Nephron progenitor cell (in vitro differentiated cells): ENCODE data around the gene CHIC2.

ENCODE experiments used
- DNase-seq: peaks from one replicate; pipeline ENCODE4 v3.0.0; 2021
- H3K27ac Mint-ChIP-seq: 2 replicates; pipeline ENCODE4 v1.8.0; 2021; ENCODE audit warnings: mild to moderate bottlenecking, moderate library complexity, mixed read lengths
- H3K27me3 Mint-ChIP-seq: 2 replicates; pipeline ENCODE4 v1.8.0; 2021; ENCODE audit warnings: mild to moderate bottlenecking, low read depth, mixed read lengths; ENCODE audit not compliant: poor library complexity
- H3K36me3 Mint-ChIP-seq: 2 replicates; pipeline ENCODE4 v1.8.0; 2021; ENCODE audit warnings: low read depth, mixed read lengths
- H3K4me1 Mint-ChIP-seq: 2 replicates; pipeline ENCODE4 v1.8.0; 2021; ENCODE audit warnings: mixed read lengths
- H3K4me3 Mint-ChIP-seq: 2 replicates; pipeline ENCODE4 v1.8.0; 2021; ENCODE audit warnings: mild to moderate bottlenecking, moderate library complexity, mixed read lengths
- H3K9me3 Mint-ChIP-seq: 2 replicates; pipeline ENCODE4 v1.8.0; 2021; ENCODE audit warnings: mild to moderate bottlenecking, moderate library complexity, mixed read lengths
- TF ChIP-seq, protein P1 (sequence below): fragments of 200-600 bp; sonication (generic); IDR thresholded peaks from 2 replicates; pipeline ENCODE4 v1.5.0; 2021; ENCODE audit warnings: antibody characterized with exemption

The CHIC2 gene

DNA sequence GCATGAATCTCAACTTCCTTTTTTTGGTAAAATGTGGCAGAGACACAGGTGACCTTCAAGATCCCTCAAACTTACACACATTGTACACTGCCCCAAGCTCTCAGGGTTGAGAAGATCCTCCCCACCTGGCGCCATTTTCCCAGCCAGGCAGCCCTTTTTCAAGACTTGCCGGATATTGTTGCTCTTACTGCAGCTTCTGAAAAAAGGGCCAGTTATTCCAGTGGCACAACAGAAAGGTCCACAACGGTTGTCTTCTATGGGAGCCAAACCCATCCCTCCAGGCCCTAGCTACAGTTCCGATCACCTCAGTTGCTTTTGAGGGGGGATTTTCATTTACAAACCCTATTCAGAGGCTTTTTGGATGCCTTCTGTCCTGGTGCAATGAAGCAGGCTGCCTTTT lies 101.1 kb downstream of the CHIC2 start:
- no peaks in the 10 kb centered on the region for H3K36me3 Mint-ChIP-seq
- no peak overlapping the region for H3K4me3 Mint-ChIP-seq
- H3K27ac Mint-ChIP-seq, result no peak overlapping the region
- DNase-seq, result no peak
- peaks cover 7% of the 10 kb centered on the region for H3K27me3 Mint-ChIP-seq
- no peaks in the 10 kb centered on the region for H3K9me3 Mint-ChIP-seq
- H3K4me1 Mint-ChIP-seq, result peaks cover 47% of the 10 kb centered on the region
- TF ChIP-seq, protein P1, sequence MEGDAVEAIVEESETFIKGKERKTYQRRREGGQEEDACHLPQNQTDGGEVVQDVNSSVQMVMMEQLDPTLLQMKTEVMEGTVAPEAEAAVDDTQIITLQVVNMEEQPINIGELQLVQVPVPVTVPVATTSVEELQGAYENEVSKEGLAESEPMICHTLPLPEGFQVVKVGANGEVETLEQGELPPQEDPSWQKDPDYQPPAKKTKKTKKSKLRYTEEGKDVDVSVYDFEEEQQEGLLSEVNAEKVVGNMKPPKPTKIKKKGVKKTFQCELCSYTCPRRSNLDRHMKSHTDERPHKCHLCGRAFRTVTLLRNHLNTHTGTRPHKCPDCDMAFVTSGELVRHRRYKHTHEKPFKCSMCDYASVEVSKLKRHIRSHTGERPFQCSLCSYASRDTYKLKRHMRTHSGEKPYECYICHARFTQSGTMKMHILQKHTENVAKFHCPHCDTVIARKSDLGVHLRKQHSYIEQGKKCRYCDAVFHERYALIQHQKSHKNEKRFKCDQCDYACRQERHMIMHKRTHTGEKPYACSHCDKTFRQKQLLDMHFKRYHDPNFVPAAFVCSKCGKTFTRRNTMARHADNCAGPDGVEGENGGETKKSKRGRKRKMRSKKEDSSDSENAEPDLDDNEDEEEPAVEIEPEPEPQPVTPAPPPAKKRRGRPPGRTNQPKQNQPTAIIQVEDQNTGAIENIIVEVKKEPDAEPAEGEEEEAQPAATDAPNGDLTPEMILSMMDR, result no peak

DNA sequence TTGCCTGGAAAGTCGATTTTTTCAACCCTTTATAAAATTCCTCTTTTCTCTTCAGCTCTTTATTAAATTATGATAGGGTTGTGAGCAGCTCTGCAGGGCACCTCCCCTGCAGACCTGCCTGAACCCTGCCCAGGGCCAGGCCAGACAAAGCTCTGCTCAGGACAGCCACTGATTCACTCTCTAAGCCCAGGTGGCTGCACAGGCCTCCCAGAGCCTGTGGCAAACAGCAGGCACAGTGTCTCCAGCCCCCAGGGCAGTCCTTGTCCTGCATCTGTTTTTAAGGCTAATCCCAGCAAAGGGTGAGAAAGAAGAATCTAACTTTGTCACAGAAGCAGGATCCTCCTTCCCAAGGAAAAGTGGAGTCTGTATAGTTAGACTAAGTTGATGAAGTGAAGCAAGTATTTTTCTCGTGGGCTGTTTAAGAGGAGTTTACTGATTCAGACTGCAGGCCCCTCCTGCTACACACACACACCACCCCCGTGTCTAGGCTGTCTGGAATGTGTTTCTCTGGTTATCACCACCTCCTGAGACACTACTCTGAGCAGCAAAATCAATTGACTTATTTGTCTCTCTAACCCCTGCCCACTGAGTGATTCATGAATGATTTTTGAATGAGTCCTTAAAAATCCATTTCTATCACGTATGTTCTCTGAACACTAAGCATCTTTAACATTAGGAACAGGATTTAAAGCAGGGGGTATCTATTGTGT lies 101.7 kb downstream of the CHIC2 start:
- Mint-ChIP-seq H3K9me3 (no peaks in the 10 kb centered on the region), H3K27ac (peak overlapping the region; percentile 58), H3K4me1 (peaks cover 47% of the 10 kb centered on the region), H3K27me3 (peaks cover 6% of the 10 kb centered on the region), H3K4me3 (no peak overlapping the region), H3K36me3 (no peaks in the 10 kb centered on the region)
- TF ChIP-seq, protein P1, result no peak
- peak; percentile 18 for DNase-seq

DNA sequence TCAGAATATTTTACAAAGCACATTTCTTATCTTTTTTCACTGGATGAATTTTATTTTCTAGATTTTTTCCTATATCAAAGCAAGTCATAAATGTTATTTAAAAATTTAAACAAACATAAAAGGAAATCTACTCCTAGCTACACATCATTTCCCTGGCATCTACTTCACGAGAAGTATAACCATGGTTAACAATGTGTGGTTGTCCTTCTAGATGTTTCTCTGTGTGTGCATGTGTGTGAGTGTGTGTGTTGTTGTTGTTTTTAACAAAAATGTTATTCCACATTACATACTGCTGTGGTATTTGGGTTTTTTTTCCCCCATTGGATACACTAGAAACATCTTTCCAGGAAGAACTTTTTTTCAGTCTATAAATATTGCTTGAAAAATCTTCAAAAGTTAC lies 103.1 kb downstream of the CHIC2 start:
- Mint-ChIP-seq H3K4me1 (peaks cover 52% of the 10 kb centered on the region), H3K9me3 (no peaks in the 10 kb centered on the region), H3K27ac (no peak overlapping the region), H3K4me3 (no peak overlapping the region), H3K27me3 (peaks cover 5% of the 10 kb centered on the region), H3K36me3 (no peaks in the 10 kb centered on the region)
- DNase-seq, result no peak
- TF ChIP-seq, protein P1, result no peak

DNA sequence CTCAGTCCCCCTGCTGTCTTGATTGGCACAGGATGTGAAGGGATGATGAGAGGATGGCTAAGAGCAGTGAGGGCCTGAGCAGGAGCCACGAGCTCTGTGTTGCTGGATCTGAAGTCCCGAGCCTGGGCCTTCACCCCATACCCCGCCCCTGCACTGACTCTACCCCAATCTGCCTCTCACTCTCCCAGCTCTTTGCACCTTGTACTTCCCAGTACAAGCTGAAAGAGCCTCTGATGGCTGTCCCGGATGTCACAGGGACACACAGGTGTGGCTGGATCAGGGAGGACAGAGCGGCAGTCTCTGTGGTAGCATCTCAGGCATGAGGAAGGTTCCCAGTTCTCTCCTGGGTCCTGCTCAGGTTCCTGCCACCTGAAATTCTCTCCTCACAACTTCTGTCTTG lies 103.6 kb downstream of the CHIC2 start:
- TF ChIP-seq, protein P1, result no peak
- peaks cover 57% of the 10 kb centered on the region for H3K4me1 Mint-ChIP-seq
- H3K27me3 Mint-ChIP-seq, result peaks cover 2% of the 10 kb centered on the region

More for the DNA sequence above, 103.6 kb downstream of the CHIC2 start:
- Mint-ChIP-seq H3K9me3 (no peaks in the 10 kb centered on the region), H3K4me3 (no peak overlapping the region), H3K36me3 (no peaks in the 10 kb centered on the region), H3K27ac (no peak overlapping the region)
- no peak for DNase-seq
